GM12873 (cell line): Measurements from ENCODE around the gene ATP8B1.

Experiments
- CTCF ChIP-seq: IDR thresholded peaks from 2 replicates; pipeline ENCODE4 v1.5.1; 2012; ENCODE audit warnings: low read depth, mild to moderate bottlenecking, moderate library complexity, low read length, control low read depth; ENCODE audit not compliant: insufficient read depth; ENCODE audit errors: missing control alignments

ATP8B1 gene

DNA sequence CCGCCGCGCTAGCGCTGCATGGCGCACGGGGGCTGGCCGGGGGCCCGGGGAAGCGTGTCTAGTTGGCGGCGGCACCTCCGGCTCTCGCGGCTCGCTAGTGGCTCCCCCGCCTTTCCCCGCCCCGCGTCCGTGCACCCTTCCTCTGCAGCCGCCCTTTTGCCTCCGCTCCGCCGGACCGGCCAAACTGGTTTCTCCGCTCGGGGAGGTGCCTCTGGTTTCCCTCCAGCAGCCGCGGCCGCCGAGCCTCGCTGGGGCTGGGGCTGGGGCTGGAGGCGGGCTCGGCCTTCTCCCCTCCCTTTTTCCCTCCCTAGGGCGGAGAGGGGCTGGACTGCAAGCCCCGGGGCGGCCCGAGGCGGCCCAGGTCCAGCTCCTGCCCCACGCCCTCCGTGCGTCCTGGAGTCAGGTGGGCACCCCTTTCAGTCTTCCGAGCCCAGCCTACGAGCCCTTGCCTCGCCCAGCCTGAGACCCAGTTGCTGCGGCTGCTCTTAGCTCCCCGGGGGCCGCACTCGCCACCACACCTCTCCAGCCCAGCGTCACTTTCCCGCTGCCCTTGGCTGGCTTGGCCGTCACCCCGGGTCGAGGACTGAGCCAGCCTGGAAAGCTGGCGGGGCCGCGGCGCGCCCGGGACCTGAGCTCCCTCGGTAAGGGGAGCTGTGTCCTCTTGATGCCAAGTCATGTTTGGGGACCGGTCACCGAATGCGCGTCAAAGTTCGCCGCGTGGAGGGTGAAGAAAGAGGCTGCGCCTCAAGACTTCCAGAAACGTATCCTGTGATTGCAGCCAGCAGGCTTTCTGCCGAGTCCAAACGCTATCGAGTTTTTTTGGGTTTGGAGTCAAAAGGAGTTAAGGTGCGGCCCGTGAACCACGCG is at the start of gene ATP8B1:
TSS of gene ATP8B1 (minus strand) at position 213 of the 867 bp plus-strand sequence. CDS start 71,508 bp downstream, outside the sequence.
- TF ChIP-seq CTCF = no peak

DNA sequence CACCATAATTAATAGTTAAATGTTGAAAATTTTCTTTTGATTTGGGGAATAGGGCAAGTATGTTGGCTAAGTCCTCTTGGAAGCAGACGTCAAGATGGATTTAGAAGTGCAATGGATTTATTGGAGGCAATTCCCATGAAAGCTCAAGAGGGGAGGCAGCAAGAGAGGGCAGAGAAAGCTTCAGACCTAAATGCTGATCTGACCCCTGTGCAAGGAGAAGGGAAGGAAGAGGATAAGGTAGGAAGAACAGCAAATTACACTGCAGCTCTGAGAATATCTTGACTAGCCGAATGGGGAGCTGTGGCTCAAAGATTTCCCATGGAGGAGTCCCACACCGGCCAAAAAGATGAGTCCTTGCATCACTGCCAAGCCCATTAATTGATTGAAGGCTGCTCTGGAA is 46.9 kb upstream of the ATP8B1 start:
- no peak for TF ChIP-seq CTCF

DNA sequence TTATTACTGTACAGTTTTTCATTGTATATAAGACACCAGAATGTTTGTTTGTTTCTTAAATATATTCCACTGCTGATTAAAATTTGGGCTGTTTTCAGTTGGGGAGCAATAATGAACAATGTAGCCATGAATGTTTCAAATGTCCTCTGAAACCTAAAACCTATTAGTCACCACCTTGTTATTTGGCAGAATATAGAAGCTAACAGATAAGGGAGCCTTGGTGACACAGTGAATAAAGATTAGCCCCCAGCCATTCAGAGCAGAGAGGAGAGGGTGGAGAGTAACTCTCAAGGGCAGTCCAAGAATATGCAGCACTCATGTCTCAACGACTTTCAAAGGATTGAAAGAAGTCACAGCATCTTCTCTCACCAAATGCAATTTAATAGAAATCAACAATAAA is 43.1 kb upstream of the ATP8B1 start:
- no peak for TF ChIP-seq CTCF

DNA sequence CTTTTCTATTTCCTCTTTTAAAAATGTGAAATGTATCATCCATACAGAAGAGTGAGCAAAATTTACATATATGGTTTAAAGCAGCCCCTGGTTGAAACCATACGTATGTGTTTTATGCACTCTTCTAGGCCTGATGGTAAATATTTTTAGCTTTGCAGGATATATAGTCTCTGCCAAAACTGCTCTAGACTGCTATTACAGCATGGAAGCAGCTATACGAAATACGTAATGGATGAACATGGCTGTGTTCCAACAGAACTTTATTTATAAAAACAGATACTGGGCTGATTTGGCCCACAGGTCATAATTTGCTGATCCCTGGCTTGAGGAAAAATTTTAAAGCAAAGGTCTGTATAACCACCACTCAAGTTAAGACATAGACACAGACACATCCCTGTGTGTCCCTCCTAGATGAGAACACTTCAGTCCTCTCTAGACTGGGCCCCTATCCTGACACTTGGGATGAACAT is 42.5 kb upstream of the ATP8B1 start:
- no peak for TF ChIP-seq CTCF

GRCh38 chr18:57844319-57844718 is 41.2 kb upstream of the ATP8B1 start:
- no peak for TF ChIP-seq CTCF

- TF ChIP-seq CTCF = no peak
Observed at GRCh38 chr18:57843386-57843785, 40.3 kb upstream of the ATP8B1 start.

- TF ChIP-seq CTCF = no peak
Observed at GRCh38 chr18:57841568-57841967, 38.5 kb upstream of the ATP8B1 start.
